Testis (tissue), 3 donors: ENCODE results near the gene EVI5. TPM values are rescaled to one million over a fixed set of nuclear protein-coding genes. Genes with fewer than 3 reads are reported as not detected.

ENCODE experiments used
- DNase-seq: peaks from one replicate; pipeline ENCODE4 v3.0.0-alpha.2; 2019
- H3K27ac ChIP-seq, 2 donors: fragments of 200-600 bp; sonication (generic); one replicate each; pipeline ENCODE4 v1.5.1; 2019
- H3K27me3 ChIP-seq: fragments of 200-600 bp; sonication (generic); one replicate; pipeline ENCODE4 v1.5.1; 2019
- H3K36me3 ChIP-seq: fragments of 200-600 bp; sonication (generic); one replicate; pipeline ENCODE4 v1.5.1; 2017; ENCODE audit warnings: low read depth; ENCODE audit errors: missing control alignments
- H3K4me1 ChIP-seq: fragments of 200-600 bp; sonication (generic); one replicate; pipeline ENCODE4 v1.5.1; 2019
- H3K4me3 ChIP-seq, 2 donors: fragments of 200-600 bp; sonication (generic); one replicate each; pipeline ENCODE4 v1.5.1; 2017 to 2019
- H3K9me3 ChIP-seq: fragments of 200-600 bp; sonication (generic); one replicate; pipeline ENCODE4 v1.5.1; 2017
- POLR2A ChIP-seq: fragments of 450-650 bp; IDR thresholded peaks from one replicate; pipeline ENCODE4 v1.6.1; 2017; ENCODE audit warnings: antibody characterized with exemption, mild to moderate bottlenecking, moderate library complexity
- WGBS, 2 donors: methylation state at CpG; one replicate each; pipeline ENCODE4 v1.1.5; 2018; 5-methylcytosine and 5-hydroxymethylcytosine counted together
- intact Hi-C: fragments of 100-400 bp; cut with DNase I; formaldehyde crosslinking; loops from one replicate; pipeline ENCODE4 v1.15.1; 2023; ENCODE audit warnings: low total_unique reads
- polyA plus RNA-seq: library from polyadenylated mRNA; stranded (reverse); fragments of 350-450 nt; fragmentation: Illumina TruSeq; extraction: RNeasy Lipid Tissue Mini Kit (QIAGEN cat#74804); gene quantifications from one replicate; pipeline ENCODE4 v1.2.3, GENCODE V29; 2014; ENCODE audit warnings: low read depth, low replicate concordance; ENCODE audit not compliant: insufficient read depth
- total RNA-seq, 2 donors: library from RNA; depleted of rRNA; stranded (reverse); fragments of >200 nt; gene quantifications; one replicate each; pipeline ENCODE4 v1.2.3, GENCODE V29; 2016
- TF ChIP-seq, protein P1 (sequence below), 3 experiments: fragments of 450-650 bp in 2 of 3; fragments of 200-600 bp in 1 of 3; sonication (generic) in 1 of 3; IDR thresholded peaks; one replicate each; pipeline ENCODE4 v1.5.1; 2016 to 2019; ENCODE audit warnings: antibody characterized with exemption in 3 of 3, mild to moderate bottlenecking in 2 of 3, moderate library complexity in 1 of 3

EVI5 gene
- total and polyA plus RNA-seq, 3 donors from 2014 or later, result 27.0 to 73.9 (median 58.7) TPM

DNA sequence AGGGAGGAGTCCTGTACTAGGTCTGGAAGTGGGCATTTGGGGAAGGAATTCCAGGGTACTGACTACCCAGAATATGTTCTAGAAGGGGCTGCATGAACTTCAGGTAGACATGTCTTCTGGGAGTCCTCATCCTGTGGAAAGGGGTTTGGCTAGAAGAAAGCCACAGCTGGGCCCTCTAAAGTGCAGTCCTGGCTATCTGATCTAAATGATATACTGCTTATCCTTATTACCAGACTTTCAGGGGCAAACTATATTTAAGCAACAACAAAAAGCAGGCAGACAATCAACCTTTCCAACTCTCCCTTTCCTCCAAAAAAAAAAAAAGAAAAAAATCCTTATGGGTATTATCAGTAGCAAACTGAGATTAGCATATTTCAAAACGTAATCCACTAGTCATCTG, 268.3 kb downstream of the EVI5 start:
- Histone ChIP-seq H3K4me3 (no peak overlapping the region), H3K36me3 (no peaks in the 10 kb centered on the region), H3K27me3 (no peaks in the 10 kb centered on the region), H3K4me1 (no peaks in the 10 kb centered on the region), H3K9me3 (no peaks in the 10 kb centered on the region), H3K27ac (no peak overlapping the region)
- no peak for DNase-seq
- 67 to 85% methylated on average over 1 of the region's 1 CpG for WGBS, 2 donors
- intact Hi-C loops, result no loop called here
- TF ChIP-seq POLR2A, result no peak
- TF ChIP-seq, protein P1, sequence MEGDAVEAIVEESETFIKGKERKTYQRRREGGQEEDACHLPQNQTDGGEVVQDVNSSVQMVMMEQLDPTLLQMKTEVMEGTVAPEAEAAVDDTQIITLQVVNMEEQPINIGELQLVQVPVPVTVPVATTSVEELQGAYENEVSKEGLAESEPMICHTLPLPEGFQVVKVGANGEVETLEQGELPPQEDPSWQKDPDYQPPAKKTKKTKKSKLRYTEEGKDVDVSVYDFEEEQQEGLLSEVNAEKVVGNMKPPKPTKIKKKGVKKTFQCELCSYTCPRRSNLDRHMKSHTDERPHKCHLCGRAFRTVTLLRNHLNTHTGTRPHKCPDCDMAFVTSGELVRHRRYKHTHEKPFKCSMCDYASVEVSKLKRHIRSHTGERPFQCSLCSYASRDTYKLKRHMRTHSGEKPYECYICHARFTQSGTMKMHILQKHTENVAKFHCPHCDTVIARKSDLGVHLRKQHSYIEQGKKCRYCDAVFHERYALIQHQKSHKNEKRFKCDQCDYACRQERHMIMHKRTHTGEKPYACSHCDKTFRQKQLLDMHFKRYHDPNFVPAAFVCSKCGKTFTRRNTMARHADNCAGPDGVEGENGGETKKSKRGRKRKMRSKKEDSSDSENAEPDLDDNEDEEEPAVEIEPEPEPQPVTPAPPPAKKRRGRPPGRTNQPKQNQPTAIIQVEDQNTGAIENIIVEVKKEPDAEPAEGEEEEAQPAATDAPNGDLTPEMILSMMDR (IDR thresholded peaks at IDR 0.05), result no peak

DNA sequence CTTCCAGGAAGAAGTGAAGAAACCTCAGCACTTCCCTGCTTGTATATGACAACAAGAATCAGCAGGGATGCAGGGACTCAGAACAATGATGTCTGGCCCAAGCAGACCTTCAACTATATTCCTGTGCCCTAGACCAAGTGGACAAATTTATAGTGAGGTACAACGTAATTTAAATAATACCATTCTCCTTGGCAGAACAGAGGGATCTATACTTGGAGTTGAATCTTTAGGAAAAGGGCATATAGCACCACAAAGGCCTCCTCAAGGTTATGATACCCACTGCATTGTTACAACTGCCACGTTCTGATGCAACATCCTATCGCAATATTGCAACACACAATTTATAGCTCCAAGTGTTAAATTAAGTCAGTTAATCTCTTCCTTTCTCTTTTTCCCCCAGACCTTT, 269.1 kb downstream of the EVI5 start:
- TF ChIP-seq POLR2A, result no peak
- TF ChIP-seq, protein P1 (IDR thresholded peaks at IDR 0.05), result no peak
- Histone ChIP-seq H3K4me1 (no peaks in the 10 kb centered on the region), H3K36me3 (no peaks in the 10 kb centered on the region), H3K9me3 (no peaks in the 10 kb centered on the region), H3K27me3 (no peaks in the 10 kb centered on the region), H3K4me3 (no peak overlapping the region), H3K27ac (no peak overlapping the region)
- intact Hi-C loops, result no loop called here
- 80% methylated on average over 3 of the region's 3 CpGs for WGBS, 2 donors
- no peak for DNase-seq

DNA sequence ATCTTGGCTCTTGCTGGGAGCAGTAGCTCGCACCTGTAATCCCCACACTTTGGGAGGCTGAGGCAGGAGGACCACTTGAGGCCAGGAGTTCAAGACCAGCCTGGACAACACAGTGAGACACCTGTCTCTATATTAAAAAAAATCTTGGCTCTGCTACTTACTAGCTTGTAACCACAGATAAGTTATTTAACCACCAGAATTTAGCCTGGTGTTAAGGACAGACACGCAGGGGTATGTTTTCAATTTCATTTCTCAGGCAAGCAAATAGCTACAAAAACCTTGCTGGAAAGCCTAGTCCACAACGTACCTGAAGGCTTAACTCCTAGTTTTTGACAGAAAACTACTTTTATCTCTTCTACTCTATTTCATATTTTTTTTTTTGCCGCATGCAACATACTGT, 273.4 kb downstream of the EVI5 start:
- WGBS, 2 donors, result 90 to 97% methylated on average over 4 of the region's 4 CpGs
- Histone ChIP-seq H3K27me3 (no peaks in the 10 kb centered on the region), H3K9me3 (no peaks in the 10 kb centered on the region), H3K36me3 (no peaks in the 10 kb centered on the region), H3K4me1 (no peaks in the 10 kb centered on the region), H3K27ac (no peak overlapping the region), H3K4me3 (no peak overlapping the region)
- no peak for TF ChIP-seq POLR2A
- TF ChIP-seq, protein P1 (IDR thresholded peaks at IDR 0.05), result no peak
- no peak for DNase-seq
- intact Hi-C loops, result no loop called here

DNA sequence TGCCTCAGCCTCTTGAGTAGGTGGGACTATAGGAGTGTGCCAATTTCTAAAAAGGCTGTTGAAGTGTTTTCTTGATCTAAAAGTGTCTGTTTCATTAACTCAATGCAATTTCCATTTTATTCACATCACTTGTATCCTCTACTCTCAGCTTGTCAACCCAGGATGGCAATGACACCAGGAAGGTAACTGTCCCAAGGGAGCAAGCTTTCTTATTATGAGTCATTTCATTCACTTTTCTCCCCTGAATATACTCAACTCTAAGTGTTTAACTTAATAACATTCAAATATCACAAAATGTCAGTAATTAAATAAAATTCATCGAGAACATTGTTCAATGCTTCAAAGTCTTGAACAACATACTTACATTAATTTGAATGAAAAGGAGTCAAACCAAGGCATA, 275.3 kb downstream of the EVI5 start:
- Histone ChIP-seq H3K4me3 (no peak overlapping the region), H3K27me3 (no peaks in the 10 kb centered on the region), H3K36me3 (no peaks in the 10 kb centered on the region), H3K4me1 (no peaks in the 10 kb centered on the region), H3K9me3 (no peaks in the 10 kb centered on the region), H3K27ac (no peak overlapping the region)
- WGBS, 2 donors, result 94% methylated on average over 1 of the region's 1 CpG
- intact Hi-C loops, result no loop called here
- no peak for TF ChIP-seq POLR2A
- TF ChIP-seq, protein P1 (IDR thresholded peaks at IDR 0.05), result no peak
- DNase-seq, result no peak

DNA sequence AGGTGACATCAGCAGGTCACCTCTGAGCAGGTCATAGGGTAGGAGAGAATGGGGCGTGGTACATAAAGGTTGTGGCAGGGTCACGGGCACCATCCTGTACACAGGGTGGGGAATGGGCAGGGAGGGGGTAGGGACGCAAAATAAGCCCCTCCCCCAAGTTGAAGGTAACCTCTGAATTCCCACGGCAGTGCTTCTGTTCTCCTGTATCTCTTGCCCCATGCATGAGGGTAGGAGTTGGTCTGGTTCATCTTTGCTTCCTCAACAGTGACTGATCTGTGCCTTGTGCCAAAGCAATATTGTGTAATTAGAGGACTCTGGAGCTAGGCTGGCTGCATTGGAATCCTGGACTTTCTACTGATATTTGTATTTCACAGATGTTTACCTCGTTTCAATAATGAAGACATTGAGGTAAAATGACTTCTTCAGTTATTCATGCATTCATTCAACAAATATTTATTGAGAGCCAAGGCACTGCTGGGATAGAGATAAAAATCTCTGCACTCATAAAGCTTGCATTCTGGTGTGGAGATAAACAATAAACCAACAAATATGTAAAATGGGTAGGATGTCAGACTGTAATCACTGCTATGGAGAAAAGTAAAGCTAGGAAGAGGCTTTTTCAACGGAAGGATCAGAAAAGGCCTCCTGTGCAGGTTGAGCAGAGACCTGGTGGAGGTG, 279.8 kb downstream of the EVI5 start:
- no peak for DNase-seq
- Histone ChIP-seq H3K4me1 (no peaks in the 10 kb centered on the region), H3K9me3 (no peaks in the 10 kb centered on the region), H3K36me3 (no peaks in the 10 kb centered on the region), H3K27ac (no peak overlapping the region), H3K4me3 (no peak overlapping the region), H3K27me3 (no peaks in the 10 kb centered on the region)
- 69 to 71% methylated on average over 6 of the region's 6 CpGs for WGBS, 2 donors
- intact Hi-C loops, result no loop called here
- TF ChIP-seq, protein P1 (IDR thresholded peaks at IDR 0.05), result no peak
- TF ChIP-seq POLR2A, result no peak
